Osteoblast (primary cell): ENCODE data around the gene MAT2B. TPM values are rescaled to one million over a fixed set of nuclear protein-coding genes. Genes with fewer than 3 reads are reported as not detected.

Experiments used
- DNase-seq: peaks from one replicate; pipeline ENCODE4 v3.0.0; 2011; ENCODE audit warnings: low spot score, mixed read lengths; ENCODE audit not compliant: insufficient read length; ENCODE audit errors: missing footprints
- H2AFZ ChIP-seq: 2 replicates; pipeline ENCODE4 v1.6.0; 2011; ENCODE audit warnings: mild to moderate bottlenecking, low read length
- H3K27ac ChIP-seq: 2 replicates; pipeline ENCODE4 v1.5.1; 2011; ENCODE audit warnings: mild to moderate bottlenecking, low read depth, low read length, moderate library complexity
- H3K27me3 ChIP-seq: 2 replicates; pipeline ENCODE4 v1.6.0; 2012; ENCODE audit warnings: mild to moderate bottlenecking, control low read depth, inconsistent platforms, low read length, moderate library complexity; ENCODE audit not compliant: insufficient read depth
- H3K36me3 ChIP-seq: 2 replicates; pipeline ENCODE4 v1.5.1; 2011; ENCODE audit warnings: mild to moderate bottlenecking, low read length, control low read depth, moderate library complexity; ENCODE audit not compliant: insufficient read depth
- H3K4me1 ChIP-seq: 2 replicates; pipeline ENCODE4 v1.5.1; 2011; ENCODE audit warnings: mild to moderate bottlenecking, low read length, control low read depth, moderate library complexity; ENCODE audit not compliant: insufficient read depth
- H3K4me2 ChIP-seq: 2 replicates; pipeline ENCODE4 v1.6.0; 2011; ENCODE audit warnings: mild to moderate bottlenecking, low read length; ENCODE audit not compliant: insufficient read depth
- H3K4me3 ChIP-seq: fragments of 200-600 bp; sonication (generic); 3 replicates; pipeline ENCODE4 v1.5.1; 2012; ENCODE audit warnings: mild to moderate bottlenecking, low read length, inconsistent platforms; ENCODE audit not compliant: insufficient read depth
- H3K79me2 ChIP-seq: 2 replicates; pipeline ENCODE4 v1.6.0; 2012; ENCODE audit warnings: mild to moderate bottlenecking, low read length, control low read depth, inconsistent platforms; ENCODE audit not compliant: insufficient read depth
- H3K9me3 ChIP-seq: 2 replicates; pipeline ENCODE4 v1.5.1; 2011; ENCODE audit warnings: low read depth, low read length, control low read depth
- H4K20me1 ChIP-seq: 2 replicates; pipeline ENCODE4 v1.6.0; 2012; ENCODE audit warnings: mild to moderate bottlenecking, low read length, control low read depth; ENCODE audit not compliant: insufficient read depth
- CTCF ChIP-seq: IDR thresholded peaks from 2 replicates; pipeline ENCODE4 v1.5.1; 2011; ENCODE audit warnings: mild to moderate bottlenecking, low read depth, low read length, moderate library complexity; ENCODE audit errors: extremely low read depth
- total RNA-seq: library from RNA; depleted of rRNA; stranded (reverse); fragments of >200 nt; gene quantifications from 2 replicates; pipeline ENCODE4 v1.2.3, GENCODE V29; 2012

MAT2B gene
- total RNA-seq, 1 donor, result 46.7 TPM

- Histone ChIP-seq H3K4me2 (peak overlapping the region; percentile 99), H3K27ac (peak overlapping the region; percentile 89), H3K36me3 (no peaks in the 10 kb centered on the region), H3K4me1 (peaks cover 62% of the 10 kb centered on the region), H3K79me2 (peaks cover 62% of the 10 kb centered on the region), H3K27me3 (no peaks in the 10 kb centered on the region), H2AFZ (no peak overlapping the region), H3K9me3 (no peaks in the 10 kb centered on the region), H4K20me1 (peaks cover 12% of the 10 kb centered on the region), H3K4me3 (peak overlapping the region; percentile 87)
- no peak for TF ChIP-seq CTCF
- peak; percentile 77 for DNase-seq
Observed at GRCh38 chr5:163506726-163507125, 1.3 kb downstream of the MAT2B start.

GRCh38 chr5:163508753-163509152 is 3.3 kb downstream of the MAT2B start:
- Histone ChIP-seq H3K27ac (peak overlapping the region; percentile 89), H4K20me1 (peaks cover 20% of the 10 kb centered on the region)

GRCh38 chr5:163509291-163509951 is 4.0 kb downstream of the MAT2B start:
- Histone ChIP-seq H3K4me1 (peaks cover 45% of the 10 kb centered on the region), H3K27ac (peak overlapping the region; percentile 89), H3K27me3 (no peaks in the 10 kb centered on the region), H3K9me3 (no peaks in the 10 kb centered on the region), H3K4me2 (peak overlapping the region; percentile 99), H4K20me1 (peaks cover 20% of the 10 kb centered on the region), H3K4me3 (peak overlapping the region; percentile 87), H3K36me3 (peaks cover 25% of the 10 kb centered on the region), H2AFZ (no peak overlapping the region), H3K79me2 (peaks cover 76% of the 10 kb centered on the region)
- TF ChIP-seq CTCF, result no peak
- DNase-seq, result peak; percentile 89

More at GRCh38 chr5:163508753-163509152, 3.3 kb downstream of the MAT2B start:
- Histone ChIP-seq H2AFZ (no peak overlapping the region), H3K4me2 (peak overlapping the region; percentile 99), H3K79me2 (peaks cover 78% of the 10 kb centered on the region), H3K4me1 (peaks cover 50% of the 10 kb centered on the region), H3K4me3 (peak overlapping the region; percentile 87), H3K36me3 (peaks cover 18% of the 10 kb centered on the region), H3K27me3 (no peaks in the 10 kb centered on the region), H3K9me3 (no peaks in the 10 kb centered on the region)
- DNase-seq, result peak; percentile 55
- no peak for TF ChIP-seq CTCF

GRCh38 chr5:163512526-163512925 is 7.1 kb downstream of the MAT2B start:
- peaks cover 23% of the 10 kb centered on the region for H3K4me1 ChIP-seq
- no peak for DNase-seq
- H3K79me2 ChIP-seq, result peaks cover 58% of the 10 kb centered on the region
- H3K27ac ChIP-seq, result no peak overlapping the region
- no peaks in the 10 kb centered on the region for H3K9me3 ChIP-seq
- H2AFZ ChIP-seq, result no peak overlapping the region
- H4K20me1 ChIP-seq, result peaks cover 8% of the 10 kb centered on the region
- no peaks in the 10 kb centered on the region for H3K27me3 ChIP-seq
- H3K4me3 ChIP-seq, result no peak overlapping the region
- peaks cover 55% of the 10 kb centered on the region for H3K36me3 ChIP-seq
- H3K4me2 ChIP-seq, result no peak overlapping the region
- no peak for TF ChIP-seq CTCF
